WTC11 (cell line): ENCODE data around the gene CAPN14.

ENCODE experiments used
- CREB1 ChIP-seq: sonication (generic); formaldehyde crosslinking; IDR thresholded peaks from 2 replicates; pipeline ENCODE4 v1.8.0; 2023; ENCODE audit warnings: mild to moderate bottlenecking, missing genetic modification reagents
- ELF4 ChIP-seq: sonication (generic); formaldehyde crosslinking; IDR thresholded peaks from 2 replicates; pipeline ENCODE4 v1.8.1; 2022; ENCODE audit warnings: low read depth, mild to moderate bottlenecking, moderate library complexity, missing genetic modification reagents
- ESRRA ChIP-seq: sonication (generic); formaldehyde crosslinking; IDR thresholded peaks from 2 replicates; pipeline ENCODE4 v1.8.1; 2022; ENCODE audit warnings: mild to moderate bottlenecking, missing genetic modification reagents, borderline replicate concordance
- FOXP1 ChIP-seq: sonication (generic); formaldehyde crosslinking; IDR thresholded peaks from 2 replicates; pipeline ENCODE4 v1.8.0; 2022; ENCODE audit warnings: missing genetic modification reagents, mild to moderate bottlenecking, moderate library complexity, borderline replicate concordance
- SMAD3 ChIP-seq: sonication (generic); formaldehyde crosslinking; IDR thresholded peaks from 2 replicates; pipeline ENCODE4 v1.8.0; 2022; ENCODE audit warnings: missing genetic modification reagents, mild to moderate bottlenecking, borderline replicate concordance
- SP1 ChIP-seq: sonication (generic); formaldehyde crosslinking; conservative IDR thresholded peaks from 2 replicates; pipeline ENCODE4 v1.8.1; 2022; ENCODE audit warnings: missing genetic modification reagents
- TEAD4 ChIP-seq: sonication (generic); formaldehyde crosslinking; IDR thresholded peaks from 2 replicates; pipeline ENCODE4 v1.8.0; 2022; ENCODE audit warnings: mild to moderate bottlenecking, missing genetic modification reagents
- ZNF416 ChIP-seq: fragments of 250-450 bp; sonication (Bioruptor Pico); IDR thresholded peaks from 2 replicates; pipeline ENCODE4 v1.9.0; 2021; ENCODE audit warnings: mild to moderate bottlenecking, inconsistent platforms
- TF ChIP-seq, protein P1 (sequence below): fragments of 200-600 bp; IDR thresholded peaks from 2 replicates; pipeline ENCODE4 v1.8.0; 2022; ENCODE audit warnings: antibody characterized with exemption
- TF ChIP-seq, protein P2 (sequence below): sonication (generic); formaldehyde crosslinking; IDR thresholded peaks from 2 replicates; pipeline ENCODE4 v1.8.1; 2023; ENCODE audit warnings: mild to moderate bottlenecking, moderate library complexity, missing genetic modification reagents
- TF ChIP-seq, protein P3 (sequence below): sonication (generic); formaldehyde crosslinking; IDR thresholded peaks from 2 replicates; pipeline ENCODE4 v1.8.1; 2022; ENCODE audit warnings: low read depth, missing genetic modification reagents, borderline replicate concordance

DNA sequence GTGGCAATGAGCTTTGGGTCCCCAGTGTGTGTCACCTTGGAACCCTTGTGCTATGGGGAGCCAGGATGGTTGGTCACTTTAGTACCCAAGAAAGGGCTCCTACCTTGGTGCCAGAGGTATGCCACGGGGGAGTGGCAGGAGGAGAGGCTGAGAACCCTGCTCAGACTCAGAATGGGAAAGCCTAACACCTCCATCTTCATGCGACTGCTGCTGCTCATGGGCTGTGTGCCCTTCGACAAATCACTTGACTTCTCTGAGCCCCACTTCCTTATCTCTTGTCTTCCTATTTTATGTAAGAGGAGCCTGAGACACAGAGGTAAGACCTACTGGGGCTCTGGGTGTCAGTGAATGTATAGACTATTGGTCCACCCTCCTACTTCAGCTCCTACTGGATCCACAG, 41.8 kb upstream of the CAPN14 start:
- TF ChIP-seq ESRRA (CRISPR knock-in tag) (no peak), SMAD3 (CRISPR knock-in tag) (no peak), CREB1 (CRISPR knock-in tag) (no peak), TEAD4 (CRISPR knock-in tag) (no peak), ZNF416 (CRISPR knock-in tag) (no peak), FOXP1 (CRISPR knock-in tag) (no peak), ELF4 (no peak), SP1 (CRISPR knock-in tag) (no peak)
- TF ChIP-seq, protein P1, sequence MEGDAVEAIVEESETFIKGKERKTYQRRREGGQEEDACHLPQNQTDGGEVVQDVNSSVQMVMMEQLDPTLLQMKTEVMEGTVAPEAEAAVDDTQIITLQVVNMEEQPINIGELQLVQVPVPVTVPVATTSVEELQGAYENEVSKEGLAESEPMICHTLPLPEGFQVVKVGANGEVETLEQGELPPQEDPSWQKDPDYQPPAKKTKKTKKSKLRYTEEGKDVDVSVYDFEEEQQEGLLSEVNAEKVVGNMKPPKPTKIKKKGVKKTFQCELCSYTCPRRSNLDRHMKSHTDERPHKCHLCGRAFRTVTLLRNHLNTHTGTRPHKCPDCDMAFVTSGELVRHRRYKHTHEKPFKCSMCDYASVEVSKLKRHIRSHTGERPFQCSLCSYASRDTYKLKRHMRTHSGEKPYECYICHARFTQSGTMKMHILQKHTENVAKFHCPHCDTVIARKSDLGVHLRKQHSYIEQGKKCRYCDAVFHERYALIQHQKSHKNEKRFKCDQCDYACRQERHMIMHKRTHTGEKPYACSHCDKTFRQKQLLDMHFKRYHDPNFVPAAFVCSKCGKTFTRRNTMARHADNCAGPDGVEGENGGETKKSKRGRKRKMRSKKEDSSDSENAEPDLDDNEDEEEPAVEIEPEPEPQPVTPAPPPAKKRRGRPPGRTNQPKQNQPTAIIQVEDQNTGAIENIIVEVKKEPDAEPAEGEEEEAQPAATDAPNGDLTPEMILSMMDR: no peak
- TF ChIP-seq, protein P2, sequence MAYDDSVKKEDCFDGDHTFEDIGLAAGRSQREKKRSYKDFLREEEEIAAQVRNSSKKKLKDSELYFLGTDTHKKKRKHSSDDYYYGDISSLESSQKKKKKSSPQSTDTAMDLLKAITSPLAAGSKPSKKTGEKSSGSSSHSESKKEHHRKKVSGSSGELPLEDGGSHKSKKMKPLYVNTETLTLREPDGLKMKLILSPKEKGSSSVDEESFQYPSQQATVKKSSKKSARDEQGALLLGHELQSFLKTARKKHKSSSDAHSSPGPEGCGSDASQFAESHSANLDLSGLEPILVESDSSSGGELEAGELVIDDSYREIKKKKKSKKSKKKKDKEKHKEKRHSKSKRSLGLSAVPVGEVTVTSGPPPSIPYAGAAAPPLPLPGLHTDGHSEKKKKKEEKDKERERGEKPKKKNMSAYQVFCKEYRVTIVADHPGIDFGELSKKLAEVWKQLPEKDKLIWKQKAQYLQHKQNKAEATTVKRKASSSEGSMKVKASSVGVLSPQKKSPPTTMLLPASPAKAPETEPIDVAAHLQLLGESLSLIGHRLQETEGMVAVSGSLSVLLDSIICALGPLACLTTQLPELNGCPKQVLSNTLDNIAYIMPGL (CRISPR knock-in tag): no peak
- TF ChIP-seq, protein P3, sequence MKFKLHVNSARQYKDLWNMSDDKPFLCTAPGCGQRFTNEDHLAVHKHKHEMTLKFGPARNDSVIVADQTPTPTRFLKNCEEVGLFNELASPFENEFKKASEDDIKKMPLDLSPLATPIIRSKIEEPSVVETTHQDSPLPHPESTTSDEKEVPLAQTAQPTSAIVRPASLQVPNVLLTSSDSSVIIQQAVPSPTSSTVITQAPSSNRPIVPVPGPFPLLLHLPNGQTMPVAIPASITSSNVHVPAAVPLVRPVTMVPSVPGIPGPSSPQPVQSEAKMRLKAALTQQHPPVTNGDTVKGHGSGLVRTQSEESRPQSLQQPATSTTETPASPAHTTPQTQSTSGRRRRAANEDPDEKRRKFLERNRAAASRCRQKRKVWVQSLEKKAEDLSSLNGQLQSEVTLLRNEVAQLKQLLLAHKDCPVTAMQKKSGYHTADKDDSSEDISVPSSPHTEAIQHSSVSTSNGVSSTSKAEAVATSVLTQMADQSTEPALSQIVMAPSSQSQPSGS: no peak
